ENCODE measurements around the gene CCNE1.
"Not testable (repeated sequence)": the region's sequence is repeated elsewhere in the genome, so short reads cannot be mapped to it uniquely, and the experiment has no call there.

The CCNE1 gene

GRCh38 chr19:29794490-29794889 lies 17.3 kb upstream of the CCNE1 start:
- H3K36me3 ChIP-seq (ENCODE audit: control insufficient read depth, insufficient read depth, low read length); H3K27me3 ChIP-seq (ENCODE audit: control insufficient read depth, insufficient read depth, low read length); H3K9ac ChIP-seq (ENCODE audit: low read length); H3K4me3 ChIP-seq (ENCODE audit: low read length); H3K4me1 ChIP-seq (ENCODE audit: control insufficient read depth, insufficient read depth, low read length); H3K9me3 ChIP-seq (ENCODE audit: control insufficient read depth, low read length): not testable (repeated sequence)

- no peaks in the 10 kb centered on the region for H3K27me3 ChIP-seq (ENCODE audit: control insufficient read depth, insufficient read depth, low read length)
- H3K4me1 ChIP-seq (ENCODE audit: control insufficient read depth, insufficient read depth, low read length), result no peaks in the 10 kb centered on the region
- H3K9ac ChIP-seq (ENCODE audit: low read length), result no peak overlapping the region
- H3K4me3 ChIP-seq (ENCODE audit: low read length), result no peak overlapping the region
- H3K9me3 ChIP-seq (ENCODE audit: control insufficient read depth, low read length), result no peaks in the 10 kb centered on the region
- H3K36me3 ChIP-seq (ENCODE audit: control insufficient read depth, insufficient read depth, low read length), result no peaks in the 10 kb centered on the region
Measured at GRCh38 chr19:29795461-29796172, 16.2 kb upstream of the CCNE1 start.

- no peaks in the 10 kb centered on the region for H3K4me1 ChIP-seq (ENCODE audit: control insufficient read depth, insufficient read depth, low read length)
- no peaks in the 10 kb centered on the region for H3K9me3 ChIP-seq (ENCODE audit: control insufficient read depth, low read length)
- H3K36me3 ChIP-seq (ENCODE audit: control insufficient read depth, insufficient read depth, low read length), result no peaks in the 10 kb centered on the region
- H3K27me3 ChIP-seq (ENCODE audit: control insufficient read depth, insufficient read depth, low read length), result no peaks in the 10 kb centered on the region
- no peak overlapping the region for H3K4me3 ChIP-seq (ENCODE audit: low read length)
- no peak overlapping the region for H3K9ac ChIP-seq (ENCODE audit: low read length)
Measured at GRCh38 chr19:29796173-29796573, 15.6 kb upstream of the CCNE1 start.

- Histone ChIP-seq H3K36me3 (ENCODE audit: control insufficient read depth, insufficient read depth, low read length) (no peaks in the 10 kb centered on the region), H3K9ac (ENCODE audit: low read length) (no peak overlapping the region), H3K4me3 (ENCODE audit: low read length) (no peak overlapping the region), H3K4me1 (ENCODE audit: control insufficient read depth, insufficient read depth, low read length) (no peaks in the 10 kb centered on the region), H3K9me3 (ENCODE audit: control insufficient read depth, low read length) (no peaks in the 10 kb centered on the region), H3K27me3 (ENCODE audit: control insufficient read depth, insufficient read depth, low read length) (no peaks in the 10 kb centered on the region)
Measured at GRCh38 chr19:29798774-29799497, 12.9 kb upstream of the CCNE1 start.

- H3K27me3 ChIP-seq (ENCODE audit: control insufficient read depth, insufficient read depth, low read length), result no peaks in the 10 kb centered on the region
- H3K4me1 ChIP-seq (ENCODE audit: control insufficient read depth, insufficient read depth, low read length), result peaks cover 2% of the 10 kb centered on the region
- no peaks in the 10 kb centered on the region for H3K9me3 ChIP-seq (ENCODE audit: control insufficient read depth, low read length)
- no peak overlapping the region for H3K4me3 ChIP-seq (ENCODE audit: low read length)
- no peak overlapping the region for H3K9ac ChIP-seq (ENCODE audit: low read length)
- H3K36me3 ChIP-seq (ENCODE audit: control insufficient read depth, insufficient read depth, low read length), result no peaks in the 10 kb centered on the region
Measured at GRCh38 chr19:29800100-29800825, 11.5 kb upstream of the CCNE1 start.

- not testable (repeated sequence) for H3K9me3 ChIP-seq (ENCODE audit: control insufficient read depth, low read length); H3K27me3 ChIP-seq (ENCODE audit: control insufficient read depth, insufficient read depth, low read length); H3K36me3 ChIP-seq (ENCODE audit: control insufficient read depth, insufficient read depth, low read length); H3K4me3 ChIP-seq (ENCODE audit: low read length); H3K9ac ChIP-seq (ENCODE audit: low read length); H3K4me1 ChIP-seq (ENCODE audit: control insufficient read depth, insufficient read depth, low read length)
Measured at GRCh38 chr19:29803951-29804350, 7.8 kb upstream of the CCNE1 start.

- Histone ChIP-seq H3K27me3 (ENCODE audit: control insufficient read depth, insufficient read depth, low read length) (no peaks in the 10 kb centered on the region), H3K4me1 (ENCODE audit: control insufficient read depth, insufficient read depth, low read length) (peaks cover 6% of the 10 kb centered on the region), H3K4me3 (ENCODE audit: low read length) (no peak overlapping the region), H3K36me3 (ENCODE audit: control insufficient read depth, insufficient read depth, low read length) (no peaks in the 10 kb centered on the region), H3K9me3 (ENCODE audit: control insufficient read depth, low read length) (no peaks in the 10 kb centered on the region), H3K9ac (ENCODE audit: low read length) (no peak overlapping the region)
Measured at GRCh38 chr19:29804493-29804892, 7.3 kb upstream of the CCNE1 start.

- peaks cover 6% of the 10 kb centered on the region for H3K4me1 ChIP-seq (ENCODE audit: control insufficient read depth, insufficient read depth, low read length)
- no peak overlapping the region for H3K9ac ChIP-seq (ENCODE audit: low read length)
- H3K4me3 ChIP-seq (ENCODE audit: low read length), result no peak overlapping the region
- H3K36me3 ChIP-seq (ENCODE audit: control insufficient read depth, insufficient read depth, low read length), result no peaks in the 10 kb centered on the region
- no peaks in the 10 kb centered on the region for H3K9me3 ChIP-seq (ENCODE audit: control insufficient read depth, low read length)
- H3K27me3 ChIP-seq (ENCODE audit: control insufficient read depth, insufficient read depth, low read length), result no peaks in the 10 kb centered on the region
Measured at GRCh38 chr19:29805031-29805965, 6.5 kb upstream of the CCNE1 start.

- Histone ChIP-seq H3K36me3 (ENCODE audit: control insufficient read depth, insufficient read depth, low read length) (no peaks in the 10 kb centered on the region), H3K27me3 (ENCODE audit: control insufficient read depth, insufficient read depth, low read length) (no peaks in the 10 kb centered on the region), H3K4me1 (ENCODE audit: control insufficient read depth, insufficient read depth, low read length) (peaks cover 13% of the 10 kb centered on the region), H3K9me3 (ENCODE audit: control insufficient read depth, low read length) (no peaks in the 10 kb centered on the region), H3K4me3 (ENCODE audit: low read length) (no peak overlapping the region), H3K9ac (ENCODE audit: low read length) (no peak overlapping the region)
Measured at GRCh38 chr19:29806098-29806866, 5.5 kb upstream of the CCNE1 start.

GRCh38 chr19:29807178-29807577 lies 4.6 kb upstream of the CCNE1 start:
- Histone ChIP-seq H3K27me3 (ENCODE audit: control insufficient read depth, insufficient read depth, low read length) (no peaks in the 10 kb centered on the region), H3K36me3 (ENCODE audit: control insufficient read depth, insufficient read depth, low read length) (no peaks in the 10 kb centered on the region), H3K9me3 (ENCODE audit: control insufficient read depth, low read length) (no peaks in the 10 kb centered on the region), H3K4me3 (ENCODE audit: low read length) (no peak overlapping the region), H3K9ac (ENCODE audit: low read length) (no peak overlapping the region), H3K4me1 (ENCODE audit: control insufficient read depth, insufficient read depth, low read length) (peaks cover 13% of the 10 kb centered on the region)

- Histone ChIP-seq H3K36me3 (ENCODE audit: control insufficient read depth, insufficient read depth, low read length) (no peaks in the 10 kb centered on the region), H3K4me3 (ENCODE audit: low read length) (no peak overlapping the region), H3K9me3 (ENCODE audit: control insufficient read depth, low read length) (no peaks in the 10 kb centered on the region), H3K27me3 (ENCODE audit: control insufficient read depth, insufficient read depth, low read length) (no peaks in the 10 kb centered on the region), H3K9ac (ENCODE audit: low read length) (no peak overlapping the region), H3K4me1 (ENCODE audit: control insufficient read depth, insufficient read depth, low read length) (peaks cover 13% of the 10 kb centered on the region)
Measured at GRCh38 chr19:29807870-29808405, 3.9 kb upstream of the CCNE1 start.
